ENCODE measurements around the gene FYN.

Gene FYN

DNA sequence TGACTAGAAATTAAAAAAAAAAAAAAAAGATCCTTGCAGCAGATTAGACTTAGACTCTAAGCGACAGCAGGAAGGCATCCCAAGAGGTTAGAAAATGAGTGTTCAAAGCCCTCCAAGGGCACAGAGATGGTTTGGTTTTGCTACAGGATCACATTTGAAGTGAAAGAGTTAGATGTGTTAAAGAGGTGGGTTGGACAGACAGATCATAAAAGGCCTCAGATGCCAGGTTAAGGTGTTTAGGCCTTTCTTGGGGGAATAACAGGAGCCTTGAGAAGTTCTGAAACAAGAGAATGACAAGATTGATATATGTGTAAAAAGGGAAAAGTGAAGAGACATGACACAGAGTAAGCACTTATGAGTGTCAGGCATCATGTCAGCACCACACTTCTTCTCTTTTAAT, 107.5 kb downstream of the FYN start:
- DNase-seq: no peak

DNA sequence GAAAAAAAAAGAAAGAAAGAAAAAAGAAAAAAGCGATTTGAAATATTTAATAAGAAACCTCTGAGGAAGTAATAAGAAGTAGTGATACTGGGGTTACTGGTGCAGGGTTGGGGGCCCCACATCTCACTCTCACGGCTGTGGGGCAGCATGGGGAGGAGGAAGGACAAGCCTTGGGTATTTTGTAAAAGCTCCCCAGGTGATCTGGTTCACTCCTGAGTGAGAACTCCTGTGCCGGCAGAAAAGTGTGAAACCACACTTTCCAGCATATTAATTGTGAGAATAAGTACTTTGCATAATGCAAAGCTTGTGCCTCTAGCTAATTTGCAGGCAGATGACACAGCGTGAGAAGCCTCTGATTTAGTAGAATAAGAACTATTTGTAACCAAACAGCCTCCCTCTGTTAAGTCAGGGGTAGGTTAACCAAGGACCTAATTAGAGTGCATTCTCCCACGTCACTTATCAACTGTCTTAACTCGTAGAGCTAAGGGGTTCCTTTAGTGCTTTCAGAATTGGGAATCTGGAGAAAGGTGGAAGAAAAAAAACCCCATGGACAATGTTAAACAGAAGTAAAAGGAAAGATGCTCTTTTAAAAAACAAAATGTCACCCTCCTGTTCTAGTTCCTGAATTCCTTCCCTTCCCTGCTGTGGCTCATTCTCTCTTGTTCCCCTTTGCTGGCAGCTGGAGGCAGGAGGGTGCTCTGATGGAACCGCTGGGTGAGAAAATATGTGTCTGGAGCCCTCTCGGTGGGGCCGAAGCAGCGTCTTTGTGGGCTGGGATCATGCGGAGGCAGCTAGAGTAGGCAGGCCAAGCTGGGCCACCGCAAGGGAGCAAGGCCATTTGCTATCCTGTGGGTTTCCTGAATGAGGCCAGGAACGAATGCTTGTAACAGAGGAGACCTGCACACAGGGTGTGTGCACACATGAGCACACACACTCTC, 108.7 kb downstream of the FYN start:
- DNase-seq: peak; percentile 37 to 62

DNA sequence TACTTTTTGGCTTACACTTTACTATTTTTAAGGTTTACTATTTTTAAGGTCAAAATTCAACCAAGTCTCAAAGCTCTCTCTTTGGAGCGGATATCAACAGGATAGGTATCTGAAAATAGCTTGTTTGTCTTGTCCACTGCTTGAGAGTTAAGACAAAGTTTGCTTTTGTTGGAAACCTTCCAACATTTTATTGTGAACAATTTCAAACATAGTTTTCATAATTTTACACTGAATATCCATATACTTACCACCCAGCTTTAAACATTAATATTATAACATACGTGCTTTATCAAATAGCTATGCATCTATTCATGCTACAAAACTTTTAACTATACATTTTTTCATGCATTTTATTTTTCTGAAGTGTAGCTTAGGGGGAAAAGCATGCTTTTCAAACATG, 109.9 kb downstream of the FYN start:
- DNase-seq: no peak

DNA sequence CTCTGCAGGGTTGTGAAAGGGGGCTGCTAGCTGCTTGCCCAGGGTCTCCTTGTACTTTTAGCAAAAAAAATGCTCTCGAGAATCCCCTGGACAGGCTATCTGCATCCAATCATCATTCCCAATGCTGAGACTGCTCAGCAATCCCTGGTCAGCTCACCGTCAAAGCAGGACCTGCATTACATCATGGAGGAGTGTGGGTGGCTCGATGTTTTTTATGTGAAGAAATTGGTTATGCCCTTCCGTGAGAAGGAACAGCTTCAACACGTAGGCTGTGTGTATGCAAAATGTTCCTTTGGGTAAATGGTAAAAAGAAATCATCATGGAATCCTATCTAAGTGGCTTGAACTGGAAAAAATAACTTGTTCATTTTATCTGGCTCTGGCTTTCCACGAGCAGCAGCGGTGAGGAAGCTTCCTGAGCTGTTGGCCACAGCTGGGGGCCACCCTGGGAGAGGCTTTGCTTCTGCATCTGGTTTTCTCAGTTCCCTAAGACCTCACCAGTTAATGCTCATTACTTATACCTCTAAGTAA, 111.4 kb downstream of the FYN start:
- peak; percentile 13 to 27 for DNase-seq

DNA sequence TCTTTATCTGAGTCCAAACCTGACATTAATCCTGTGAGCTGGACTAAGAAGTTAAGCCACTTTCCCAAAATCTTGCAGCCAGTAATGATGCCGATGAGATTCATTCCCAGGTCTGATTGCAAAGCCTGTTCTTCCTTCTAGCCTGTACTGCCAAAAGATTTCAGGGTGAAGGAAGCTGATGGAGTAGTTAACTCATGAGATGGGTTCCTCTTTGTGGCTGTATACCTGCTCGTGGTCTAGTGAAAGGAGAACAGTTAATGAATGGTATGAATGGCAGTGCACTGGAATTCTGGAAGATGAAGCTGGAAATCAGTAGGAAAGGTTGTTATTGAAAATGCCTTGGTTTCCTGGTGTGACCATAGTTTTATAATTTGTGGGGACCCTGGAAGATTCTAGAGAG, 112.0 kb downstream of the FYN start:
- DNase-seq: no peak

DNA sequence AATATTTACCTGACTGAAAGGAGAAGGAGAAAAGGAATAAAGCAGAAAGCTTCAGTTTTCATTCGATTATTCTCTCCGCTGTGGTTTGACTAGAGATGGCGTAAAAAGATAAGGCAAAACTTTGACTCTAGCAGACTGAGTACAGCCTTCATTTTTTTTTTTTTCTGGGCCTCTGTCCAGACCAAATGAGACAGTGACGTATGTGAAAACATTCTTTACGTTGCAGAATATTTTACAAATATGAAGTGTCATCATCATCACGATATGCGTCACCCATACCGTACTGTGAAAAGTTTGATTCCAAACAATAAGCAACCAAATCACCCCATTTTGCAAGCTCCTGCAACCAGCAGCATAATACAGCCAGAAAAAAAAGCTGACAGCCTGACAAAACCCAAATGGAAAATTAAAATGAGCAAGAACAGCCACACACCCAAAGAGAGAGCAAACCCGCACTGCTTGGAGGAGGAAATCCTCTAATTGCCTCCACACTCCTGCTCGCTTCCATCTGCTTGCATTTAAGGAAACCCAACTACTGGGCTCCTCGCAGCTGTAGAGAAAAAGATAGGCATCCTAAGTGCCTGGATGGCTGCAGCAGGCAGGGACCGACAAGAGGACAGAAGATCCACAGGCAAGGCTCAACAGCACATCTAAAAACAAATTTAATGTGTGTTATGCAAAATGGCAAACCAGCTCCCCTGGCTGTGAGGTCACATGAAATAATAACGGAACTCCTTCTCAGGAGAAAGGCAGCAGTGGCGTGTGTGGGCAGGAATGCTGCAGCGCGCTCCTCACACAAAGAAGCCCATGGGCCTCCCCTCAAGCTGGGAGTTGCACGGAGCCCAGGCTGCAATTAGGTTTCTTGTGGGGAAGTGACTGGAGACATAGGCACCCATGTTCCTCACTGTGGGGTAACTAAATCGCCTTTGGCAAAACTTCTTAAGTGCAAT, 113.1 kb downstream of the FYN start:
- no peak for DNase-seq

DNA sequence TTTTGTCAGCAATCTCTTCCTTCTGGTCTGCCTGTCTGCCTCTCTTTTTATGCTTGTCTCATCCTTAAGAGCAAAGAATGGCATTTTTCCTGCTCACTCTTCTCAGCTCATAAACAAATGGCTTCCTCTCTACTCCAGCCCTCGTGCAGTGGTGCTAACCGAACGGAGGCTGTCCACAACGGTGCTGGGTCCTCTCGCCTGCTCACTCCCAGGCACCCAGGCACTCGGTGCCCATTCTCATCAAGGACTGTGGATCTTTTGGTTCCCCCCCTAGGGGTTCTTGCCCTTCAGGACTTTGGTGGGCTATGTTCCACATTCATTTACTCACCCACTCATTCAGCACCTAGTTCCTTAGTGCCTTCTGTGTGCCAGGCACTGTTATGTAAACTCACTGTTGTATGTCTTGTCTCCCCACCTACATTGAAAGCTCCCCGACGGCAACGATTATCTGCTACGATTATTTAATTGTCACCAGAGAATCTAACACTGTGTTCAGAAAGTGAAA, 113.9 kb downstream of the FYN start:
- no peak for DNase-seq

DNA sequence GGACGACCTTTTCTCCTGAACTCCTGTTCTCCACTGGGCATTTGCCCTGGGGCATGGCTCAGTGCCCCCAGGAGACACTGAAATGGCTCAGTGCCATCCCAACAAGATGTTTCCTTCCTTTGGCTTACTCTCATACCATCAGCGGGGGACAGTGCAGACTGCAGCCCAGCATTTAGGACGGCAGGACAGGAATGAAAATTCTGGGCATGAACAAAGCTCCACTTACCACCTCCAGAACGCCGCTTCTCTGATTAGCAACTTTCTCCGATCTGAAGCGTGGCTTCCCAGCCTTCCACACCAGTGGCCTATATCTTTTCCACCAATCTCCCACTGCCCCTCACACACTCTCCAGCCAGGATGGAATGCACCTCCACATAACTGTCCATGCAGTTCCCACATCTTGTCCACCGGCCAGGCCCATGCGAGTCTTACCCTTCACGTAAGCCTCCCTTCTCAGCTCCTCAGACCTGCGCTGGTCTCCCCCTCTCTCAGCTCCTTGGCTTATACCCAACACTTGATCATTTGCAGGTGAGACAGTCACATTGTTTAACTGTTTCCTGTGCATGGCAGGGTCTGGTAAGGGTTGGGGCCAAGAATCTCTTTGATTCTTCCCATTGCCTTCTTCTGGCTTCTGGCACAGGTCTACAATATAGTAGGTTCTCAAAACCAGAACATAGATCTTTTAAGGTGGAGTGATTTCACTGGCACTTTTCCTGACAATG, 114.5 kb downstream of the FYN start:
- DNase-seq: no peak

DNA sequence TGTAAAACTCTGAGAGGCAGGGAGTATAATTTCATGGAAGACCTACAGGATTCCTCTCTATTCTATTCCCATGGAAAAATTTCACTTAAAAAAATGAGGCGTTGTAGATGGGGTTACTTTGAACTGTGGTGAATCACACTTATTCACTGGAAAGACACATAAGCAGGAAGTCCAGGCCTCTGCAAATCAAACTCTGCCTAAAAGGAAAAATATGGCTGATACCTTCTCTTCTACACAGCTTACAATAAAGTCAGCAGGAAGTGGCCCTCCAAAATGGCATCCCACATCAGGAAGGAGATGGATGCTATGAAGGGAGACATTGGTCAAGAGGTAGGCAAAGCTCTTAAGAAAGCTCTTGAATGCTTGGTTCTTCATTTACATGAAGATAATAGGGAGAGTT, 115.9 kb downstream of the FYN start:
- DNase-seq: no peak

DNA sequence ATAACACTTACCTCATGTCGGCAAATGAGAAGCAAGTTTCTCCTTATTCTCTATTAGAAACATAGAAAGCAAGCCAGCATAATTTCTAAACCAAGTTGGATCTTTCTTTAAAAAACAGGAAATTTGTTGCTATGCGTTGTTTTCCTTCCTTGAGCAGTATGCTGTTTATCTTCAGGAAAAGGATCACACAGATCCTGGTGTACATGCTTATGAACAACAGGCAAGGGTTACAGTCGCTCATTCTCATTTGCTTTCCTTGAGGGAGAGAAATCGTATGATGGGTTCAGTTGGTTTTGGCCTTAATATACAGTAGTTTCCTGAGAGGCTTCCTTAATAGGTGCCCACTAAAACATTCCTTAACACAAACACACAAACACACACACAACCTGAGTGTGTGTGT, 118.8 kb downstream of the FYN start:
- DNase-seq: no peak

DNA sequence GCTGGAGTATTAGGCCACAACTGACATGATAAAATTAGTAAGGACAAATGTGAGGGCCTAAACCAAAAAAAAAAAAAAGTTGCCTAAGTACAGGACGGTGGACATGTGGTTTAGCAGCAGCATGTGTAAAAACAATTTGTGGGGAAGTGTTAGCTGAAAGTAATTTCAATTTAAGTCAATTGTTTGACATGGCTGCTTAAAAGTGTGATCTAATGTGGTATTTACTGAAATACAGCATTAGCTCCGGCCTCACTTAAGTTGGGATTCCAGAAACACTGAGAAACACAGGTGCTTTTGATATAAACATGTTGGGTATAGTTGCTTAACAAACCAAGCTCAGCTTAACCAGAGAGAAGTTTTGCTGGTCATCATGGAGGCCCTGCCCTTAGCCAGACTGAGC, 119.7 kb downstream of the FYN start:
- DNase-seq: no peak

DNA sequence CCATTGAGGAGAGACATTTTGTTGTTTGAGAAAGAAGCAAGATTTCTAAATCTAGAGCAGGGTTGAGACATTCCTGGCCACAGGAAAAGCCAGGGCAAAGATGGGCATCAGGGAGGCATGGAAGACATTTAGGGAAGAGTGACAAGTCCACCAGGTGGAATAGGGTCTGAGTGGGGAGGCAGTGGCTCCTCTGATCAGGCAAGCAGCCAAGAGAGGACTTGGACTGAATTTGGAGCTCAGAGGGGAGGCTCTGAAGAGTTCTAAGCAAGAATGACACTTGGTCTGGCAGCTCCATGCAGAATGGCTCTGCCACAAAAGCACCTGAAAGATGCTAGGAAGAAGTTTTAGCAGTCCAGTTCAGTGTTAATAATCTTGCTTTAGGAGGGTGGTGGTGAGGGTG, 120.8 kb downstream of the FYN start:
- no peak for DNase-seq

DNA sequence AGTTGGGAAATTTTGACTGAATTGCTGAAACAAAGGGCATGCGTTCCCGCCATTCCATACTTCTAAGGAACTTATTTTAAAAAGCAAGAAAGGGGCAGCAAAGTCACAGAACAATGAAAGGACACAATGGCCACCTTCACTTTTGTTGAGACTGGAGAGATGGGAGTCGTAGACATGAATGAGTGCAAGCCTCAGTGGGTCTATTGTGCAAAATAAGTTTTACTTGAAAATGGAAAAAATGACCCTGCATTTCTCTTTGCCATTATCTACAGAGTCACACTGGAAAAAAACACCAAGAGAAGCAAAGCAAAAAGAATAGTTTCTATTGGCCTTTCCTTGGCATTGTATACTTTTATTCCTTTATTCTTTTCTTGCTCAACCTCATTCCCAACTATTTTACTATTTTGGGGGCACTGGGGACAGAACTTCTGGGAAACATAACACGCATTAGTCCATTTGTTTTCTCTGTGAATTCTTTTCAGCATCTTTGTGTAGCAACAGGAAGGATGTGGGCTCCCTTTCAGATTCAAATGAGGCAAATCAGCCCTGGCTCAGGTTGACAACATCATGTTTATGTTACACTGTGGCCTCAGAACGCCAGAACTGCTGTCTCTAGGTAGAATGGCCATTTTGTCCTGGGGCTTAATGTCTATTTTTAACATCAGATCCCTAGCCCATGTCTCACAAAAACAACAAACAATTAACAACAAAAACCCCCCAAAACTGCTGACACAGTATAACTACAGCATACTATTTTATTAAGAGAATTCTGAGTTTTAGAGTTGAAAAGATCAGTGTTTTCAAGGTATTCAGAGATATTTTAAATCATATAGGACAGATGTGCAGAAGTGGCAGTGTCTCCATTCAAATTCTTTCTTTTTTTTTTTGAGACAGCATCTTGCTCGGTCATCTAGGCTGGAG, 122.2 kb downstream of the FYN start:
- no peak for DNase-seq

DNA sequence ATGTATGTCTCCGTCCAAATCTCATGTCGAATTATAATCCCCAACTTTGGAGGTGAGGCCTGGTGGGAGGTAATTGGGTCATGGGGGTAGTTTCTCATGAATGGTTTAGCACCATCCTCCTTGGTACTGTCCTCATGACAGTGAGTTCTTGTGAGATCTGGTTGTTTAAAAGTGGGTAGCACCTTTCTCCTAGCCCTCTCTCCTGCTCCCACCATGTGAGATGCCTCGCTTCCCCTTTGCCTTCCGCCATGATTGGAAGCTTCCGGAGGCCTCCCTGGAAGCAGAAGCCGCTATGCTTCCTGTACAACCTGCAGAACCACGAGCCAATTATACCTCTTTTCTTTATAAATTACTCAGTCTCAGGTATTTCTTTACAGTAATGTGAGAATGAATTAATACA, 123.1 kb downstream of the FYN start:
- no peak for DNase-seq

DNA sequence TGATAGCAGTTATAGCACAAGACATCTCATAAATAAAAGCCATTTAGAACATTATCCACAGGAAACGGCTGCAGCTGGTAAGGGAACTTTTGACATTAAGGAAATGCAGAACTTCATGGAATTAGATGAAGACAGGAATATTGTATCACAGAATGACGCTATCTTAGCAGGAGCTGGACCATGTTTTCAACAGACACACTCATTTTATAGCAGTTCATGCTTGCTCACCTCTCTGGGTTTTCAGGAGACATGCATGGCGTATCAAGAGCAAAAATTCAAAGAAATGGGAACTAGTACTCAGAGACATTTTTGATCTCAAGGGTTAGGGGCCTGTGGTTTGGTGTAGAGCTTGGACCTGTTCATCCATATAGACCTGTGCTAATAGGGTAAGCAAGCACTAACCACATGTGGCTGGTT, 125.0 kb downstream of the FYN start:
- DNase-seq: no peak

DNA sequence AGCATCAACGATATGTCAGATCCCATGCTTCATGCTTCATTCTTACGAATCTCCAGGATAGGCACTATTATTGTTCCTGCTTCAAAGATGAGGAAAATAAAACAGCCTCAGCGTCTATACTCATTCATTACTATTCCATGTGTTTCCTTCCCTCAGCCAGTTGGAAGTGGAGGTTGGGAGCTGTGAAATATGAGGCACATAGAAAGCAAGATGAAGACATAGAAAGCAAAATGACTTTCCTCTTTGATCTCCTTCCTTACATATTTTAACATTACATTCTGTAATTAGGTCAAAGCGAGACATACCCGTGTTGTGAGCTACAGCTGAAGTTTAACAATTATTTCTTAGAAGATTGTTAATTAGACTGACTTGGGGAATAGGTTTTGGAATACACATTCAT, 125.4 kb downstream of the FYN start:
- no peak for DNase-seq

DNA sequence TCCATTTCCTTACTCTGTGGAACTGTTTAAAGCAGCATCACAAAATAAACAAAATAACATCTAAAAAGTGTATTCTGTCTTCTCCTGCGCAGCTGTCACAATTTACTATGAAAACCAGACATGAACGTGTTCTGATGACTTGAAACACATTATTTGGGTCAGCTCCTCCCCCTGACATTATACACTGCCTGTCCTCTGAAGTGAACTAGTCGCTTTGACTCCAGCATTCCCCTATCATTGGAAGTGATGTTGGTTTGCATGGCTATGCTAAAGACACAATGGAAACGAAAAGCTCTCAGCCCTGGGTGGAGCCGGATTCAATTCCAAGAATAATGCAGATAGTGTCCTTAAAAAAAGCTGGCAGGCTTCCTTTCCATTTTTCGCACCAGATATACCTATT, 125.9 kb downstream of the FYN start:
- no peak for DNase-seq

DNA sequence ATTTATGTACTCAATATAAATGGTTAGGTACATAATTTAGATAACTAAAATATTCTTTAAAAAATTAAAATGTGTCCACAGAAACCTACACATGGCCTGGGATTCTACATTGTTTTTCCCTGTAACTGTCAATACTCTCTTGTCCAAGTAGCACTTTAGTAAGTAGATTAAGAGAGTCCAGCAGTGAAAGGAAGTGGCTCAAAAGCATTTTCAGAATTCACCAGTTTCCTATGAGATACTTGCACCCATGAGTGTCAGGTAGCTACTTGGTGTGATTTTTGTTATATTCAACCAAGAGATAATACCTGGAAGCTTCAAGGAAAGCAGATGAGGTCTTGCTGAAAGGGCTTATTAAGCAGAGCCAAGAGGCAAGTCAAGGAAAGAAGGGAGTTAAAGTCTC, 126.3 kb downstream of the FYN start:
- no peak for DNase-seq

DNA sequence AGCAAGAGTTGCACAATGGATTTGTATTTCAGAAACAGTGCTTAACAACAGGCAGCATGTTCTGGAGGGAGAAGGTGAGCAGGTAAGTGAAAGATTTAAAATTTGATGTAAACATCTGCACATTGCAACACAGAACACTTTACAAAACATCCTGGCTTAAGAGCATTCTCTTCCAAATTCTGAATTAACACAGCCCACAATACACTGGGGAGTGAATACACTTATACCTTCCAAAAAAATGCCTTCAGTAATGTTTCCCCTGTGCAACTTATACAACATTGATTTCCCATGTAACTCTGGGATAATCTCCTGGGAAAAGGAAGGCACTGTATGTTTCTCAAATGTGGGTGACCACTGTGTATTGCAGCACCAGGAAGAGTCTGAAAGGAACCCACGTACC, 127.6 kb downstream of the FYN start:
- no peak for DNase-seq

DNA sequence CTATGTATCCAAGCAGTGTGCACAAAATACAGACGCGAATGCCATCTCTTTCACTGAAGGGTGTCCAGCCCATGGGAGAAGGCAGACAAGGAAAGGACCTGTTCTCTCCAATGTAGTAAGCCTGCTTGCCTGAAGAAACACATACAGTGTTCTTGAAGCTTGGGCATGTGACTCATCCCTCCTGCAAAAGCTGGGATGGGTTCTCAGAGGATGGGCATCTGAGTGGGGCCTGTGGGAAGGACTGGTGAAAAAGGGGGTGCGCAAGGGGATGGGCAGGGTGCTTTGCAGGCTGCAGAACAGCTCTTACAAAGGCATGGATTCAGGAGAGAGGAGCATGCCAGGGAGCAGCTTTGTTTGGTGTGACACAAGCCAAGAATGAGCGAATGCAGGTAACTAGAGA, 128.1 kb downstream of the FYN start:
- DNase-seq: no peak

DNA sequence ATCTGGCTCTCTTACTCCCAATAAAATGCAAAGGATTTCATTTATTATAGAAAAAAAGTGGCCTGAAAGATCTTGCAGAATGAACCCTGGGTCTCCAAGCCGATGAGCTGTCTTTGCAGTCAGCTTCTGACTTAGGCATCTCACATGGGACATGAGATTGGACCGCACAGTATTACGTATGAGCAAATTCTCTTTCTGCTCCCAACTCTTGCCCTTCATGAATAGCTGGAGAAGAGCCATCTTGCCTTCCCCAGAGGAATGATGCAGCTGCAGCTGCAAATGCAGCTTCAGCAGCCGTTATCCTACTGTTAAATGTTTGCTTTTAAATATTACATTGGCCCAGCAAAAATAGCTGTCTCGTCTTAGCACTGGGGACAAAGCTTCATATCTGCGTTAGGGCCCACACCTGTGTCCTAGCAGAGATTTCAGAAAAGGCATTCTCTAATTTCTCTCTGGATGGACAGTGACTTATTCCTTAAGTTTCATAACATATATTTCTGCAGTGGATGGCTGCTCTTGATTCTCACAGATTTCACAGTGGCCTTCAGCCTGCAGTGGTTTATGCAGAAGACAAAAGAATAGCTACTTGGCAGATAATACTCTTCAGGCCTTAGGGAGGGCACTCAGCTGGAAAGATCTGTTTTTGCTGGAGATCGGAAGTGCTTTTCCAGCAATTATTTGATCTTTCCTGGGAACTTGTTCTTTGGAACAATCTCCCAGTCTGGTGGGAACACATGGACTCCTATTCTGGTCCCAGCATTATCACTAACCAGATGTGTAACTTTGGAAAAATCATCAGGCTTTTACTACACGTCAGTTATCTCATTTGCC, 129.2 kb downstream of the FYN start:
- DNase-seq: no peak

Data from Kasumi-1 (cell line).